HepG2 (cell line): Measurements from ENCODE around the gene KAZALD1. TPM values are rescaled to one million over a fixed set of nuclear protein-coding genes. Genes with fewer than 3 reads are reported as not detected.

ENCODE experiments used
- ARNT2 ChIP-seq: sonication (generic); formaldehyde crosslinking; IDR thresholded peaks from 2 replicates; pipeline ENCODE4 v1.8.0; 2022; ENCODE audit warnings: mild to moderate bottlenecking, low read depth, missing genetic modification reagents, moderate library complexity
- FOXO1 ChIP-seq: sonication (generic); formaldehyde crosslinking; IDR thresholded peaks from 2 replicates; pipeline ENCODE4 v1.4.0; 2020; ENCODE audit warnings: missing genetic modification reagents
- HMG20B ChIP-seq: conservative IDR thresholded peaks from 2 replicates; pipeline ENCODE4 v1.6.1; 2016; ENCODE audit warnings: missing genetic modification reagents, missing compliant biosample characterization
- HMGXB3 ChIP-seq: sonication (generic); formaldehyde crosslinking; IDR thresholded peaks from 2 replicates; pipeline ENCODE4 v1.4.0; 2020; ENCODE audit warnings: missing genetic modification reagents, borderline replicate concordance
- NR2F1 ChIP-seq, 2 experiments: fragments of 450-650 bp in 1 of 2; formaldehyde crosslinking in 1 of 2; IDR thresholded peaks; 2 replicates each; pipeline versions ENCODE4 v1.5.0 to v1.6.1; 2016 to 2020; ENCODE audit warnings: mild to moderate bottlenecking in 1 of 2, missing compliant biosample characterization in 1 of 2, missing genetic modification reagents in 1 of 2, moderate library complexity in 1 of 2
- RAD21 ChIP-seq: fragments of 450-650 bp; formaldehyde crosslinking; IDR thresholded peaks from 2 replicates; pipeline ENCODE4 v1.5.0; 2020; ENCODE audit warnings: mild to moderate bottlenecking
- RCOR2 ChIP-seq: IDR thresholded peaks from 2 replicates; pipeline ENCODE4 v1.6.1; 2016; ENCODE audit warnings: missing biosample characterization, missing genetic modification reagents
- SRY ChIP-seq: sonication (generic); formaldehyde crosslinking; IDR thresholded peaks from 2 replicates; pipeline ENCODE4 v1.8.0; 2022; ENCODE audit warnings: mild to moderate bottlenecking, missing genetic modification reagents
- THAP9 ChIP-seq: sonication (generic); formaldehyde crosslinking; IDR thresholded peaks from 2 replicates; pipeline ENCODE4; 2020; ENCODE audit warnings: missing genetic modification reagents, mild to moderate bottlenecking, borderline replicate concordance
- ZBTB34 ChIP-seq: sonication (generic); formaldehyde crosslinking; IDR thresholded peaks from 2 replicates; pipeline ENCODE4 v1.8.0; 2022; ENCODE audit warnings: mild to moderate bottlenecking, missing genetic modification reagents
- ZFP36 ChIP-seq: fragments of 150-350 bp; IDR thresholded peaks from 2 replicates; pipeline ENCODE4 v1.6.1; 2018; ENCODE audit warnings: borderline replicate concordance, low read length, low read depth; ENCODE audit not compliant: partially characterized antibody
- ZNF18 ChIP-seq: sonication (generic); formaldehyde crosslinking; IDR thresholded peaks from 2 replicates; pipeline ENCODE4 v1.8.0; 2022; ENCODE audit warnings: mild to moderate bottlenecking, missing genetic modification reagents; ENCODE audit not compliant: insufficient replicate concordance
- ZNF232 ChIP-seq: sonication (generic); formaldehyde crosslinking; IDR thresholded peaks from 2 replicates; pipeline ENCODE4 v1.4.0; 2020; ENCODE audit warnings: missing genetic modification reagents, borderline replicate concordance
- ZNF354B ChIP-seq: sonication (generic); formaldehyde crosslinking; IDR thresholded peaks from 2 replicates; pipeline ENCODE4 v1.8.0; 2022; ENCODE audit warnings: mild to moderate bottlenecking, missing genetic modification reagents
- ZNF569 ChIP-seq: sonication (generic); formaldehyde crosslinking; IDR thresholded peaks from 2 replicates; pipeline ENCODE4 v1.5.0; 2020; ENCODE audit warnings: mild to moderate bottlenecking, missing genetic modification reagents, moderate library complexity, borderline replicate concordance
- ZSCAN12 ChIP-seq: sonication (generic); formaldehyde crosslinking; IDR thresholded peaks from 2 replicates; pipeline ENCODE4 v1.9.0; 2021; ENCODE audit warnings: mild to moderate bottlenecking, missing genetic modification reagents
- polyA plus RNA-seq, 8 experiments: library from polyadenylated mRNA; depleted of rRNA in 3 of 8; stranded (reverse) in 7 of 8; unstranded in 1 of 8; fragments of >200 nt; fragmentation: Illumina TruSeq in 4 of 8; extraction: Trizol in 4 of 8; gene quantifications; 2 replicates each; pipeline versions ENCODE4 v1.2.1 to v1.2.3, GENCODE V29; 2011 to 2016; ENCODE audit warnings: low read depth in 4 of 8, missing spikeins in 1 of 8, mixed read lengths in 1 of 8; ENCODE audit not compliant: insufficient read depth in 1 of 8
- total RNA-seq, 5 experiments: library from RNA; depleted of rRNA; stranded (reverse); fragments of >200 nt; fragmentation: Illumina TruSeq; extraction: Trizol; gene quantifications; 2 replicates each; pipeline ENCODE4 v1.2.3, GENCODE V29; 2016; ENCODE audit warnings: low read depth in 1 of 5

KAZALD1 gene
- total and polyA plus RNA-seq, 2 of the 13 experiments (the other 11 are each of a cell fraction or from before 2014, with no cell fraction given) = 16.7 to 27.7 TPM

- no peak for TF ChIP-seq ZNF18
- 0 out of 2 replicates have a peak, but pooled peaks have one; percentile 16 for TF ChIP-seq ZSCAN12 (CRISPR knock-in tag)
- 0 out of 2 replicates have a peak, but pooled peaks have one; percentile 51 for TF ChIP-seq ZNF569
- TF ChIP-seq SRY (CRISPR knock-in tag) = peak; percentile 24; the same call in 1 of the 2 replicates
- 0 out of 4 replicates have a peak, but pooled peaks of 1 of the 2 experiments have one; percentile 10 for TF ChIP-seq NR2F1 (CRISPR knock-in tag; IDR thresholded peaks at IDR 0.05)
- no peak for TF ChIP-seq ZFP36
- 0 out of 2 replicates have a peak, but pooled peaks have one; percentile 26 for TF ChIP-seq HMGXB3 (CRISPR knock-in tag)
- TF ChIP-seq THAP9 (CRISPR knock-in tag) = peak; percentile 55; the same call in 1 of the 2 replicates
- TF ChIP-seq RAD21 (CRISPR knock-in tag) = peak; percentile 85
- TF ChIP-seq HMG20B (CRISPR knock-in tag) = no peak
- peak; percentile 31; the same call in 1 of the 2 replicates for TF ChIP-seq ZNF232 (CRISPR knock-in tag)
- TF ChIP-seq FOXO1 = no peak
- peak; percentile 90 for TF ChIP-seq ARNT2 (CRISPR knock-in tag)
- peak; percentile 58; the same call in 1 of the 2 replicates for TF ChIP-seq ZNF354B (CRISPR knock-in tag)
- 0 out of 2 replicates have a peak, but pooled peaks have one; percentile 61 for TF ChIP-seq ZBTB34 (CRISPR knock-in tag)
- TF ChIP-seq RCOR2 = no peak
These were observed 43.0 kb upstream of the KAZALD1 start (continued) for GRCh38 chr10:101018600-101019439.
